Skeletal muscle tissue (tissue), 4 donors: ENCODE results near the gene TLCD4. TPM values are rescaled to one million over a fixed set of nuclear protein-coding genes. Genes with fewer than 3 reads are reported as not detected.
"Not testable (repeated sequence)": the region's sequence is repeated elsewhere in the genome, so short reads cannot be mapped to it uniquely, and the experiment has no call there.

Source experiments
- H3K27ac ChIP-seq: one replicate; pipeline ENCODE4 v1.7.0; 2013; ENCODE audit warnings: mild to moderate bottlenecking, low read depth, low read length, inconsistent platforms
- H3K27me3 ChIP-seq, 3 donors: one replicate each; pipeline ENCODE4 v1.7.0; 2013; ENCODE audit warnings: low read length in 3 of 3; ENCODE audit not compliant: control insufficient read depth in 3 of 3, insufficient read depth in 3 of 3
- H3K36me3 ChIP-seq, 3 donors: one replicate each; pipeline ENCODE4 v1.7.0; 2013; ENCODE audit warnings: low read length in 3 of 3; ENCODE audit not compliant: control insufficient read depth in 3 of 3, insufficient read depth in 3 of 3
- H3K4me1 ChIP-seq, 3 donors: one replicate each; pipeline ENCODE4 v1.7.0; 2013; ENCODE audit warnings: low read length in 3 of 3, mild to moderate bottlenecking in 3 of 3; ENCODE audit not compliant: control insufficient read depth in 3 of 3, insufficient read depth in 3 of 3
- H3K4me3 ChIP-seq, 3 donors: one replicate each; pipeline ENCODE4 v1.7.0; 2013; ENCODE audit warnings: low read length in 3 of 3
- H3K9ac ChIP-seq, 3 donors: one replicate each; pipeline ENCODE4 v1.7.0; 2013; ENCODE audit warnings: low read length in 3 of 3, mild to moderate bottlenecking in 3 of 3, moderate library complexity in 2 of 3, low read depth in 1 of 3
- H3K9me3 ChIP-seq, 3 donors: one replicate each; pipeline ENCODE4 v1.7.0; 2013; ENCODE audit warnings: low read length in 3 of 3; ENCODE audit not compliant: control insufficient read depth in 3 of 3
- total RNA-seq: library from RNA; depleted of rRNA; stranded (reverse); fragments of >200 nt; gene quantifications from one replicate; pipeline ENCODE4 v1.2.3, GENCODE V29; 2014
- donor health status: Osteomylitis.

TLCD4 gene
- total RNA-seq, 1 donor from 2014 or later = 17.7 TPM

DNA sequence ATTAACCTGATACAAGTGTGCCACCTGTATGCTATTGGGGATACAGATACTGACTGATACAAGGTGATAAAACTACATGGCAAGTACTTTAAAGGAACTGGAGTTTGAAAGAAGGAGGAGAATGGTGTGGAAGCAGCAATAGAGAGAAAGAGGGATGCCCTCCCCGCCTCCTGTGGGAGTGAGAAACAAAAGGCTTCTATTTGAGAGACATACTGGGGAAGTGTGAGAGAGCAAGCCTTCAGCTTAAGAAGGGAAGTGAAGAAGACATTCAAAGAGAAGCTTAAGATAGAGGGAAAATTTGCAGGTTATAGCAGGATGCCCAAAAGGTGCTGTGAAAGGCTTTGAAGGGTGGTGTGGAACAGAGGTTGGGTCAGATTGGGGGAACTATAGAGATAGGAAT lies 36.7 kb upstream of the TLCD4 start:
- Histone ChIP-seq H3K36me3 (no peaks in the 10 kb centered on the region), H3K9ac (no peak overlapping the region), H3K4me3 (no peak overlapping the region), H3K9me3 (no peaks in the 10 kb centered on the region), H3K4me1 (no peaks in the 10 kb centered on the region), H3K27ac (no peak overlapping the region), H3K27me3 (no peaks in the 10 kb centered on the region)

DNA sequence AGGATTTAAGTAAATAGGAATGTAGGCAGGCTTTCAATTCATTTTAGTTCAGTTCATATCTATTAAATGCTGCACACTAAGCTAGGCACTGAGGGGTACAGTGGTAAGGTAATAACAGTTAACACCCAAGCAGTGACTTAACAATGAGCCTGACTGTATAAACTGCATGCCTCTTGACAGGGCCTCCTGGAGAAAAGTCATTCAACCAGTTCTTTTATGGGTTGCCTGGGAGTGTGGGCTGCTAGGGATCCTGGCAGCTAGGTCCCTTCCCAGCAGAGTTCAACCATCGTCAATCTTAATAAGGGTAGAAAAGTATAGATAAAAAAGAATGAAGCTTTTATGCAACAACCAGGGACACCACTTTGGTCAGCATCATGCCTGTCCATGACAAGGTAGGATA lies 36.3 kb upstream of the TLCD4 start:
- Histone ChIP-seq H3K27ac (no peak overlapping the region), H3K27me3 (no peaks in the 10 kb centered on the region), H3K9ac (no peak overlapping the region)

DNA sequence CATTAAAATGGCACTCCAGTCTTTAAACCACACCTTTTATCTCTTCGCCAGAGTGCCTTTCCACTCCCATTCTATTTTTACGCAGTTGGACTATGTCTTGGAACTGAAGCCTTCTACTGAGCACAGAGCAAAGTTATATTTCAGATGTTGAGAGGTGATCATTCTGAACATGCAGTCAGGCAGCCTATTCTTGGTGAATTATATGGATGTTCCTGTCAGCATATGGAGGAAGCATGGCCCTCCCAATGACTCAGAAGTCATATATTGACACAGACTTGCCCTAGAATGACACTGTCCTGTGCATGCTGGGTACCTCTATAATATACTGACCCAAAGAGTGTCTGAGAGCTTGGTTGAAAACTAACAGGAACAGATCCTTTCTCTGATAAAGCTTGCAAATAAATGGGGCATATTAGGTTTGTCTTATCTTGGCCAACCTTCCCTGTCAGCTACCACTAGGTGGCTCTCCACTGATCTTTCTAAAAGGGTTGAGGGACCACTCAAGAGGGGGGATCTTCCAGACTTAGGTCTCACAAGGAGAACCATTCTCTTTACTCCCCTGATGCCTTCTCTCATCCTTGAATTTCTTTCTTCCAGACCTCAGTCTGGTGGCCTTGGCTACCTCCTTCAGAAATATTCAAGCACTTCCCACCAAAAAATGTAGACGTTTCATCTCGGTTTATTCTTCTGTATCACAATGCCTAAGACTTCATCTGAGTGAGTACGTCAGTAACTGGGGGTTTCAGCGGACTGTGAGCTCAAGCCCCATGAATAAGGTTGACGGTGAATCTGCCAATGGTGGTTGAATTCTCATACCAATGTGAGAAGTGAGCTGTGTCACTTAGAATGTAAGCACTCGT lies 32.6 kb upstream of the TLCD4 start:
- Histone ChIP-seq H3K27ac (peak overlapping the region; percentile 1), H3K9ac (no peak overlapping the region), H3K9me3 (no peaks in the 10 kb centered on the region), H3K27me3 (no peaks in the 10 kb centered on the region), H3K4me3 (no peak overlapping the region), H3K36me3 (no peaks in the 10 kb centered on the region), H3K4me1 (peaks cover 3 to 5% (median 4%) of the 10 kb centered on the region in 3 donors)

More for the DNA sequence above, 36.3 kb upstream of the TLCD4 start:
- H3K9me3 ChIP-seq = no peaks in the 10 kb centered on the region
- H3K4me1 ChIP-seq = no peaks in the 10 kb centered on the region
- no peaks in the 10 kb centered on the region for H3K36me3 ChIP-seq
- H3K4me3 ChIP-seq = no peak overlapping the region

DNA sequence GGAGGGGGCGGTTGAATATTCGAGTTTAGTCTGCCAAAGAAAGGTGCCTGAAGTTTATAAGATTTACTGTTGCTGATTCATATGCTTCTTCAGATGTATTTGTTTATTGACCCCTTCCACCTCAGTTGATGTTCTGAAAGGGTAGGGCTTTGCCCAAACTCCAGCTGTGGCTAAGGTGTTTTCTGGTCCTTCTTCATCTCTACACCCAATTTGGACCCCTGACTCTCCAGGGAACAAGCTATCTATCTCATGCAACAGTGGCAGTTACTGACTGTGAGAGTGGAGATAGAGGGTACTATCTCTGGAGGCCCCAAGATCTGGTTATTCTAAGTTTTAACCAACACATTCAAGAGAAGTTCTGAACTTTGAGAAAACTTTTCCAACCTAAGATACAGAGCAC lies 31.8 kb upstream of the TLCD4 start:
- Histone ChIP-seq H3K9ac (no peak overlapping the region), H3K27me3 (no peaks in the 10 kb centered on the region), H3K27ac (no peak overlapping the region), H3K4me3 (no peak overlapping the region), H3K4me1 (peaks cover 3 to 5% (median 4%) of the 10 kb centered on the region in 3 donors), H3K9me3 (no peaks in the 10 kb centered on the region), H3K36me3 (no peaks in the 10 kb centered on the region)

DNA sequence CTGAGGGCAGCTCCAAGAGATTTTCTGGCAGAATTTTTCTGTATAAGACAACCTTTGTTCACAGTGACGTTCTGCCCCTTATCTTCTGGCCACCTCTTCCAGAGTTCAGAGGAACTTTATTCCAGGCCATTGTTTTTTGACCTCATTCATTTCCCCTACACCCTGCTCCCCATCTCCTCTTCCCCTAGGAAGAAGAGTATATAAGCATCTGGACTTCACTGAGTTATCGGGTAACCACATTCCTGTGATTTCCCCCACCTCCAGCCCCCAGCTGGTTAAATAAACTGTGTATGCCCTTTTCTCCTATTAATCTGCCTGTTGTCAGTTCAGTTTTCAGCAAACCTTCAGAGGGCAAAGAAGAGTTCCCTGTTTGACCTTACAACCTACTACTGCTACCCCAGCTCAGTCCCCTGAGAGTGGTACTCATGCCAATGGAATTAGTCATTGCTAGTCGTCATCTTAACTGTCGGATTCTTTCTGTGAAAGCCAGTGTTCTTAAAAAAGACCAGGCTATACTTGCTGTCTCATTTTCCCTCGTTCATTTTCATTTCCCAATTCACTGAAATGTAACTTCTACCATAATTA lies 30.1 kb upstream of the TLCD4 start:
- Histone ChIP-seq H3K4me1 (peaks cover 3 to 5% (median 4%) of the 10 kb centered on the region in 3 donors), H3K27ac (peak overlapping the region; percentile 4), H3K36me3 (no peaks in the 10 kb centered on the region), H3K27me3 (no peaks in the 10 kb centered on the region), H3K9ac (peak overlapping the region in 1 of 3 donors; percentile 3), H3K9me3 (no peaks in the 10 kb centered on the region), H3K4me3 (no peak overlapping the region)

DNA sequence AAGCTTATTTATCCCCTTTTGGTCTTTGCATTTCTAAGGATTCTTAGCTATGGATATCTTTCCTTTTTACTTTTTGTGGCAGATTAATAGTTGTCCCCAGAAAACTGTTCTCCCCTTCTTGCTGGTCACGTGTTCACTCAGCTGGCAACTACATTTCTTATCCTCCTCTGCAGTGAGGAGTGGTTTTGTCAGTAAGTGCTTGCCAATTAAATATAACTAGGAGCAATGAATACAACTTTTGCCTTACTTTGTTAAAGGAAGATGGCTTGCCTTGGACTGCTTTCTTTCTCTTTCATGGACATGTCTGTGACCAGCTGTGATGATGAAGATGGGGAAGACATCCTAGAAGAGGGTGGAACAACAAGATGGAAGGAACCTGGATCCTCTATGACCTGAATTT lies 28.9 kb upstream of the TLCD4 start:
- Histone ChIP-seq H3K27me3 (no peaks in the 10 kb centered on the region), H3K9me3 (no peaks in the 10 kb centered on the region), H3K27ac (no peak overlapping the region), H3K4me1 (peaks cover 3 to 5% (median 4%) of the 10 kb centered on the region in 3 donors), H3K36me3 (no peaks in the 10 kb centered on the region), H3K4me3 (no peak overlapping the region), H3K9ac (no peak overlapping the region)

DNA sequence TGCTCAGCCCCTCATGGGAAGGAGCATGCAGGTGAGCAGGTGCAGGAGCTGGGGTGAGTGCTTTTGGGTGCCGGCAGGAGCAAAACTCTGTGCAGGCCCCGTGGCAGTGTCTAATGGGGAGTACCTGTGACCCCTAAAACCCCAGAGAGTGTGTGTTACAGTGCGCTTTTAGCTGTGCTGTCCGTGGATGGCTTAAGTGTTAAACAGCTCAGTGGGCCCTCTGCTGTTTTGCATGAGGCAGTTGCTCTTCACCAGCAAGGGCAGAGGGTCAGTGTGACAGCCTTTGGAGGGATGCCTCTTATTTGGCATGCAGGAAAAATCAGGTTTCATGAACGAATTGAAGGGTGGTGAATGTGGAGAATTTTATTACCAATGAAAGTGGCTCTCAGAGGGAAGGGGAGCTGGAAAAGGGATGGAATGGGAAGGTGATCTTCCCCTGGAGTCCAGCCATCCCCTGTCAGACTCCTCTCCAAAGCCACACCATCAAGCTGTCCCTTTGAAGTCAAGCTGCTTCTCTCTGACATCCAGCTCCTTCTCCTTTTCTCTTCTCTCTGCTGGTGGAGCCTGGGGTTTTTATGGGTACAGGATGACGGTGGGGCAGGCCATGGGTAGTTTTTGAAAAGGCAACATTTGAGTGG lies 27.4 kb upstream of the TLCD4 start:
- H3K27ac ChIP-seq = no peak overlapping the region
- no peak overlapping the region for H3K4me3 ChIP-seq
- H3K36me3 ChIP-seq = no peaks in the 10 kb centered on the region
- H3K4me1 ChIP-seq = peaks cover 3 to 5% (median 4%) of the 10 kb centered on the region in 3 donors
- no peaks in the 10 kb centered on the region for H3K27me3 ChIP-seq
- no peaks in the 10 kb centered on the region for H3K9me3 ChIP-seq
- H3K9ac ChIP-seq = no peak overlapping the region

DNA sequence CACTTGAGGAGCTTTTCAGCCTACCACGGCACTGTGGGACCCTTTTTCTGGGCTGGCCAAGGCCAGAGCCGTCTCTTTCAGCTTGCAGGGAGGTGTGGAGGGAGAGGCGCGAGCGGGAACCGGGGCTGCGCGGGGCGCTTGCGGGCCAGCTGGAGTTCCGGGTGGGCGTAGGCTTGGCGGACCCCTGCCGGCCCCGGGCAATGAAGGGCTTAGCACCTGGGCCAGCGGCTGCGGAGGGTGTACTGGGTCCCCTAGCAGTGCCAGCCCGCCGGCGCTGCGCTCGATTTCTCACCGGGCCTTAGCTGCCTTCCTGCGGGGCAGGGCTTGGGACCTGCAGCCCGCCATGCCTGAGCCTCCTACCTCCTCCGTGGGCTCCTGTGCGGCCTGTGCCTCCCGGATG lies 25.9 kb upstream of the TLCD4 start:
- not testable (repeated sequence) for H3K9ac ChIP-seq, H3K9me3 ChIP-seq, H3K27ac ChIP-seq, H3K27me3 ChIP-seq, H3K4me3 ChIP-seq, H3K4me1 ChIP-seq, H3K36me3 ChIP-seq

DNA sequence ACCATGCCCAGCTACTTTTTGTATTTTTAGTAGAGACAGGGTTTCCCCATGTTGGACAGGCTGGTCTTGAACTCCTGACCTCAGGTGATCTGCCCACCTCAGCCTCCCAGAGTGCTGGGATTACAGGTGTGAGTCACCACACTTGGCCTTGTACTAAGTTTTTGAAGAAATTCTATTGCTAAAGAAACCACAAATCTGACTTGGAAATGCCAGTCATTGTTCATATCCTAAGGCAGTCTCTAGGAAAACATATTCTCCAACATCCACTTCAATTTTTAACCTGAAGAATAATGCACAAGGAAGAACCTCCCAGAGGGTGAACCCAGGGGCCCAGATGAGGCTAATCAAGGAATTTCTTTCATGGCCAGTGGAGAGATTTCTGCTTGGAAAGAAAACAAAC lies 24.3 kb upstream of the TLCD4 start:
- not testable (repeated sequence) for H3K36me3 ChIP-seq, H3K27ac ChIP-seq, H3K27me3 ChIP-seq, H3K9me3 ChIP-seq, H3K4me3 ChIP-seq, H3K4me1 ChIP-seq, H3K9ac ChIP-seq

DNA sequence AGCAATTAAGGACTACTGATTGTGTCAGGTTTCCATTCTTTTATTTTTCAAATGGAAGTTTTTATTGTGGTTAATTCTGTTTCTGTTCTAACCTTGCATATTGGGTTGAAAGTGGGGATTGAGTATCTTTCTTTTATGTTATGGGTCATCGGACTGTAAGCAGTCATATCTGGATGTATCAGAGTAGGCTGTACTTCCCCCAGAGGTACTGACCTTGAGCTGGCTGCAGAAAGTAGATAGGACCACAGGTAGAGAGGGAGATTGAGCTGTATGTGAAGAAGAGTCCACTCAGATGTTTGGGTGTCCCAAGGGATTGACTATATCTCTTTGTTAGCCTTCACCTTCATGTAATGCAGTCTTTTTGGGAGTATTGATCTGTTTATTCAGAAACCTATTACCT lies 23.9 kb upstream of the TLCD4 start:
- no peaks in the 10 kb centered on the region for H3K27me3 ChIP-seq
- no peaks in the 10 kb centered on the region for H3K4me1 ChIP-seq
- no peaks in the 10 kb centered on the region for H3K9me3 ChIP-seq
- no peak overlapping the region for H3K4me3 ChIP-seq
- no peak overlapping the region for H3K9ac ChIP-seq
- no peaks in the 10 kb centered on the region for H3K36me3 ChIP-seq
- H3K27ac ChIP-seq = no peak overlapping the region
